ENCODE measurements around the gene MAML2.

MAML2 gene

GRCh38 chr11:96229354-96229977 is 113.5 kb downstream of the MAML2 start:
- no peak for DNase-seq (ENCODE audit: low spot score)
- Histone ChIP-seq H3K4me3 (no peak overlapping the region), H3K27ac (peak overlapping the region; percentile 89)
- no peak for TF ChIP-seq CTCF (IDR thresholded peaks at IDR 0.05)

- TF ChIP-seq CTCF (IDR thresholded peaks at IDR 0.05), result no peak
- Histone ChIP-seq H3K27ac (peak overlapping the region; percentile 89), H3K4me3 (no peak overlapping the region)
- DNase-seq (ENCODE audit: low spot score), result no peak
Observed at GRCh38 chr11:96228910-96229309, 114.1 kb downstream of the MAML2 start.

- H3K4me3 ChIP-seq, result no peak overlapping the region
- DNase-seq (ENCODE audit: low spot score), result peak; percentile 83
- H3K27ac ChIP-seq, result peak overlapping the region; percentile 89
- no peak for TF ChIP-seq CTCF (IDR thresholded peaks at IDR 0.05)
Observed at GRCh38 chr11:96228473-96228891, 114.5 kb downstream of the MAML2 start.

GRCh38 chr11:96227244-96227643 is 115.8 kb downstream of the MAML2 start:
- Histone ChIP-seq H3K4me3 (no peak overlapping the region), H3K27ac (peak overlapping the region; percentile 52 to 89)
- no peak for TF ChIP-seq CTCF (IDR thresholded peaks at IDR 0.05)
- DNase-seq (ENCODE audit: low spot score), result no peak

- TF ChIP-seq CTCF (IDR thresholded peaks at IDR 0.05), result no peak
- no peak overlapping the region for H3K27ac ChIP-seq
- DNase-seq (ENCODE audit: low spot score), result no peak
- H3K4me3 ChIP-seq, result no peak overlapping the region
Observed at GRCh38 chr11:96223083-96223482, 119.9 kb downstream of the MAML2 start.

- no peak for DNase-seq (ENCODE audit: low spot score)
- H3K4me3 ChIP-seq, result no peak overlapping the region
- TF ChIP-seq CTCF (IDR thresholded peaks at IDR 0.05), result no peak
- no peak overlapping the region for H3K27ac ChIP-seq
Observed at GRCh38 chr11:96222102-96222501, 120.9 kb downstream of the MAML2 start.

GRCh38 chr11:96221244-96222070 is 121.5 kb downstream of the MAML2 start:
- Histone ChIP-seq H3K27ac (peak overlapping the region in 1 of 2 donors; percentile 23), H3K4me3 (no peak overlapping the region)
- no peak for DNase-seq (ENCODE audit: low spot score)
- TF ChIP-seq CTCF (IDR thresholded peaks at IDR 0.05), result no peak

All from coronary artery (tissue), 2 donors.